DMS53 treated with DMSO at 0.1 percent for 48 hours (cell line): ENCODE data around the gene SLC47A2.
"Not testable (repeated sequence)": the region's sequence is repeated elsewhere in the genome, so short reads cannot be mapped to it uniquely, and the experiment has no call there.

ENCODE experiments used
- DNase-seq: peaks from one replicate; lab custom pipeline; 2025; ENCODE audit not compliant: unreplicated experiment; lab: John Stamatoyannopoulos, UW

The SLC47A2 gene

DNA sequence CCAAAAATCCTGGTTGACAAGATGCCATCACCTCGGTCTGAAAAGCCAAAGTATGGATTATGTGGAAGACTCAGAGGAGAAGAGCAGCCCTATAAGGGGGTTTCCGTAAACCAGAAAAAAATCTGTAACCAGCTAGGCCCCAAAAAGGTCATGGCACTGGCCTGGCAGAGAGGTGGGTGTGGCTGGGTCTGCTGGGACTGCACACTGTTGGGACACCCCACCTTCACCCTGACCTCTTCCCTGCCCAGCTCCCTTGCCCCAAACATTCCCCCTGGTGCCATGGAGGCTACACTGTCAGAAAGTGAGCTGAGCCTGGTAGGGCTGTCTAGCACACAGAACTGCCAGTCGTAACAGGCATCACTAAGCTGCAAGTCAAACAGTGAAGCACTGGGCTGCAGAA, 6.5 kb downstream of the SLC47A2 start:
- no peak for DNase-seq

DNA sequence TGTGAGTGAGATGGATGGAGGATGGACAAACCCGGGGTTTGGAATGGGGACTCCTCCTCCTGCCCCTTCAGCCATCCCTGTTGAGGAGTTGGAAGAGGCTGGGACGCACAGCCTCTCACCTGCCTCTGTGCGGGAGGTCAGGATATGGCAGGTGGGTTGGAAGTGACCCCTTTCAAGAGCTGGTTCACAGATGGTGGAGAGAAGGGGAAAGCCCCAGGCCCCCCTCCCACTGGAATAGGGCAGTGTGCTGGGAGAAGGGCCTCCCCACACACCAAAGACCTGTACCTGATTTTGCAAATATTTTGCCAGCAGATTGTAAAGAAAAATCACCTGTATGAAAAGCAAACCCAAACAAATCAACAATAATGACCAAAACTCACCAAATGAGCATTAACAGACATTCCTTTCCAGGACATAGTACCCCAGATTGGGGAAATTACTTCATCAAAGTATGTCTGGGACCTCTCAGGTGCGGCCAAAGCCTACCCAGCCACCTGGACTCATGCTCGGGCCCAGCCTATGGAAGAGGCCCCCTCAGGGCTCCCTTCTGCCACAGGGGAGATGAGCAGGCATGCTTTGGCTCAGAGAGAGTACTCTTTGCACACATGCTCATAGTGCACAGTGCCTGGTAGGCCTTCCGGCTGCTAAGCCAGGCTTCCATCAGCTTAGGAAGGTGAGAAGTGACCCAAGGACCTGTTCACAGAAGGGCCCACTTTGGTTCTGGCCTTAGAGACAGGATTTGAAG, 7.8 kb downstream of the SLC47A2 start:
- no peak for DNase-seq

DNA sequence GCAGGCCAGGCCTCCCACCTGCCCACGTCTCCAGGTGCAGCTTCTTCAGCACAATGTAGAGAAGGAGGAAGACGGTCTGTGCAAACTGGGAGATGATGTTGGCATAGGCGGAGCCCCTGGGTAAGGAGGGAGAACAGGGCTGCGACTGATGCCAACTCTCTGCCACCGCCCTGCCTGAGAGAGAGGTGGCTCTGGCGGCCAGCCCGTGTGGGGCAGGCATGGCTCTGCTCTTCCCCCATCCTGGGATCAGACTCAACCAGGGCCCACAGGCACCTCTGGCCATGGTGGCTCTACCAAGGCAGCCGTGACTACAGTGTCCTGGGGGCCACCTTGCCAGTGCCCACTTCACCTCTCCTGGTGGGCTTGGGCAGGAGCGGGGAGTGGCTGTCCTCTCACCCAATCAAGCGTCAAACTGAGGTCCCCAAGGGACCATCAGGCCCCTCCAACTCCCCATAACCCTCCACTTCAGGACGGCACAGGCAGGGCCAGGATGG, 8.6 kb downstream of the SLC47A2 start:
- no peak for DNase-seq

DNA sequence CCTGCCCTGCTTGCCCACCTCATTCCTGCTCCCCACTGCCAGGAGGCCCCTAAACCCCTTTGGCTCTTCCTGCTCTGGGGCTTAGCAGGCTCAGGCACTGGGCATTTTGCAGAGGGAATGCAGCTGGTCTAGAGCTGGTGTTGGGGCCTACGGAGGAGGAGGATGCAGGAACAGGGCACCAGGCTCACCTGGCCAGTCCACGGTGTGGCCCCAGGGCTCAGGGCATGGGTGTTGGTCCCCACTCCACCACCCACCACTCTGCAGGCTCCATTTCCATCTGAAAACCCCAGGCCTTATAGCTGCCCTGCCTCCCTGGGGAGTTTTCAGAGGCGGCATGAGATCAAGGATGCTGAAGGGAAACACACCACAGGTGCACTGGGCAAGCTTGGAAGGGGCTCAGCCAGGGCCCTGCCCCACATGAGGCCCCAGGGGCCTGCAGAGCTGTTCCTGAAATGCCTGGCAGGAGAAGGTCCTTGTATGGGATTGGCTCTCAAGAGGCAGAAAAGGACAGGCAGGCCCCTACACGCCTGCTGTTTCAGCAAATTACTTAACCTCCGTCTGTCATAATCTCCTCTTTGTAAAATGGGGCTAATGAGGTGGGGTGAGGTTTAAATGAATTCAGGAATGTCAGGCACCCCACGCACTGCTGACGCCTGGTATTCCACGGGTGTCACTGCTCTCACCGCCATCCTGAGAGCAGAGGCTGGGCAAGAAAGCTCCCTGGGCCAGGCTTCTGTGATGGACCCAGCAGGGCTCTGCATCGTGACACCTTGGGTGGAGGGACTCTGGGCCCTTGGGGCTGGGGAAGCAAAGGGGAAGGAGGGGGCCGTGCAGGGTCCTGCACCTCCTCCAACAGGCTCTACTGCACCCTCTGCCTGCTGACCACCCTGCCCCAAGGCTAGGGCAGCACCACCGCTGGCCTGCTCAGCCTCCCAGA, 9.3 kb downstream of the SLC47A2 start:
- DNase-seq, result no peak

DNA sequence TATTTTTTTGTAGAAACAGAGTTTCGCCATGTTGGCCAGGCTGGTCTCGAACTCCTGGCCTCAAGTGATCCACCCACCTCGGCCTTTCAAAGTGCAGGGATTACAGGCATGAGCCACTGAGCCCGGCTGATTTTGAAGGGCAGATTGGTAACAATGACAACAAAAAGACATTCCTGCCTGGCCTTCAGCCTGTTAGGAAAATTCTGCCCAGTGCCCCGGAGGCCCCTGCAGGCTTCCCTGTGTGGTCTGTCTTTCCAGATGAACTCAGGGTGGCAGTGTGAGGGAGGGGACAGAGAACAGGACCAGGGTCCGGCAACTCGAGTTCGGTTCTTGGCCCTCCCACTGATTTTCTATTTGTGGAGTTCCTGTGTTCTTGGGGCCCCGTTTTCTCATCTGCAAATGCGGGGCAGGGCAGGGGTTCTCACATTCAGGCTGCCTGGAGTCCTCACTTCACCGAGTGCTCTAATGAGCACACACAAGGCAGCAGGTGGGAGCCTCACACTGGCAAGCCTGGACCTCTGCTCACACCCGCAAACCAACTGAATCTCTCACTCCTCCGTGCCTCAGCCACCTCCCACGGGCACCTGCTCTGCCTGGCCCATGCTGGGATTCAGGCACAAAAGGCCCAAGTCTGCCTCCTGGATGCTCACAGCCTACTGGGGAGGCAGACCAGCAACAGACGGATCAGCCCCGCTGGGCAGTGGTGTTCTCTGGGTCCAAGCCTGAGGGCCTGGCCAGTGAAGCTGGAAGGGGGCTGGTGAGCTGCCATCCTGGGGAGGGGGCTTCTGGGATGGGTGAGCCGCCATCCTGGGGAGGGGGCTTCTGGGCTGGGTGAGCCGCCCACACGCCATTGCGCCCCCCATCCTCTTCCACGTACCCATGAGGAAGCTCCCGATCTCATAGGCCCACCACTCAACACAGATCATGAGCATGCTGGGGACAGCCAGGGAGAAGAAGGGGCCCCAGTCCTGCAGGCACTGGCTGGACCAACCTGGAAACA, 10.3 kb downstream of the SLC47A2 start:
- DNase-seq, result no peak

DNA sequence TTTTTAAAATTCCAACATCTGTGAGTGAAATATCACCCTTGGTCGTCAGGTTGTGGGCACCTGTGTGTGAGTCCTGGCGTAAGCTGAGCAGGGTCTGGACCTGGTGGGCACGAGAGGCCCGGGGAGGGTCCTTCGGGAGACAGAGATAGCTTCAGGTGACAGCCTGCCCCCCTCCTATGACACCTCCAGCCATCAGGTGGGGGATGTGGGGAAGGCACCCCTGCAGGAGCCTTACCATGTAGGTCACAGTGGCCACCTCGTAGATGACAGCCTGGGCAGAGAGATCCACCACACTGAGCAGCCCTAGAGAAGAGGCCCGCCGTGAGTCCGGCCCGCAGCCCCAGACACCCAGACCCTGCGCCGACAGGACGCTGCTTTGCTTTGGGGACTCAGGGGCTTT, 11.2 kb downstream of the SLC47A2 start:
- DNase-seq, result no peak

DNA sequence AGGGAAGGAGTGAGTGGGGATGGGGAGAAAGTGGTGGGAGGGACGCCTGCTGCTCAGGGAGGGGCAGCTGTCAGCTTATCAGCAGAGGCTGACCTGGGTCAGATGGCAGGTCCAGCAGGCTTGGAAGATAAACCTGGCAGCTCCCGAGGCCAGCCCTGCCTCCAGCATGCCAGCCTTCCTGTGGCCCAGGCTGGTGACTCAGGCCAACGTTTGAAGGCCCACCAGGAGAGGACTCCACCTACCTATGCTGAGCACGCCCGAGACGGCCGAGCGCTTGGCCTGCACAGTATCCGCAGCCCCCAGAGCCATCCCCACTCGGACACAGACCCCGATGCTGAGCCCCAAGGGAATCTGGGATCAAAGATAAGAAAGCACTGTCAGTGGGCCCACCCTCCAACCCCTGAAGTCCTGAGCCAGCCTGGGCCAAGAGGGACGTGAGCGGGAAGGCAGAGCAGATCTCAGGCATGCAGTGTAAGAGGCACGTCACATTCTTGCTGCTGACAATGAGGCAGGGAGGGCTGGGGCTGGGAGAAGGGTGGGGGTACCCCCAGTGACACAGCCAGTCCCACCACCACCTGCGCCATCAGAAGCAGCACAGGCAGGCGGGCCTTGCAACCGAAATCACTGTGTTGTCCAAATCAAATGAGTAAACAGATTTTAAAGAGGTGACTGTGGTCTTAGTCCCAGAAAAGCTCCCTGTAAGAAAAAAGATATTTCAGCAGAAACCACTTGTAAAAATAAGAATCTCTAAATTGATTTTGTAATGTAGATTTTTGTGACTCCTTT, 12.4 kb downstream of the SLC47A2 start:
- DNase-seq, result no peak

DNA sequence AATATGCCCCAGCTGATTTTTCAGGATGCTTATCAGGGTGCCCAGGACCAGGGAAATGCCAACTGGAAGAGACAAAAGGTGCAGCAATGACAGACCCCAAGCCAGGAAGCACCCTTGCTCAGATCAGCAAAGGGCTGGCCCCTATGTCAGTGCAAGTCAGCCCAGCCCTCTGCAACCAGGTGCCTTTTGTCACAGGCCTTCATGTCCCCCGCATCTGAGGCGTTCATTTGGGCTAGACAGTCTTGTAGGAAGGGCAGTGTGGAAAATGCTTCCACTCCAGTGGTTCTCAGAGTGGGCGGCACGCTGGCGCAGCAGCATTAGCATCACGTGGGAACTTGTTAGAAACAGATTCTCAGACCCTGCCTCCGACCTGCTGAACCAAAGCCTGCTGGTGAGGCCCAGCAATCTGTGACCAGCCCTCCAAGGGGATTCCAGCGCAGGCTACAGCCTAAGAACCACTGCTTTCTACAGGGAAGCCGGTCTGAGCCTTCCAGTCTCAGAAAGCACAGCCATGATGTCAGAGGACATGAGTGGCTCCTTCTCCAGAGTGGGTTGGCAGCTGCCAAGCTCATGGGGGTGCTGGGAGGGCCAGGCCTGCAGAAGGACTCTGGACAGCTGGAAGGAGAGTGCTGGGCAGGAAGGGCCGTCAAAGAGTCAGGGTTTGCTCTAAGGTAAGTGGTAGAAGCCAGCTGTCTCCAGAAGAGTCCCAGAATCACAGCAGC, 13.1 kb downstream of the SLC47A2 start:
- no peak for DNase-seq

DNA sequence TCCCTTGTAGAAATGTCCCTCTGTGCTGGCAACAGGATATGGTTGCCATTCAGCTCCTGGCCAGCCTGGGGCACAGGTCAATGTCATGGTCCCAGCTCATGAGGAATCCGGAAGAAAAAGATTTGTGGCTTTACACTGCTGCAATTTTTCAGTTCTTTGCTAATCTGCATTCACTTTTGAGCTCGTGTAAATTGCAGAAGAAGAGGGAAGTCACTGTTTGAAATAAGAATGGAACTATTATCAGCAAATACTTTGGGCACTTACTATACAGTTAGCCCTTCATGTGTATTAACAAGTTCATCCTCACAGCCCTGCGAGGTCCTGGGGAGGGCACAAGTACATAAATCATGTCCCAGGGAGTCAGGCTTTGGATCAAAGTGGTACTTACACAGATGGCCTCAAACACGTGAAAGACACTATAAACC, 14.2 kb downstream of the SLC47A2 start:
- DNase-seq, result no peak

DNA sequence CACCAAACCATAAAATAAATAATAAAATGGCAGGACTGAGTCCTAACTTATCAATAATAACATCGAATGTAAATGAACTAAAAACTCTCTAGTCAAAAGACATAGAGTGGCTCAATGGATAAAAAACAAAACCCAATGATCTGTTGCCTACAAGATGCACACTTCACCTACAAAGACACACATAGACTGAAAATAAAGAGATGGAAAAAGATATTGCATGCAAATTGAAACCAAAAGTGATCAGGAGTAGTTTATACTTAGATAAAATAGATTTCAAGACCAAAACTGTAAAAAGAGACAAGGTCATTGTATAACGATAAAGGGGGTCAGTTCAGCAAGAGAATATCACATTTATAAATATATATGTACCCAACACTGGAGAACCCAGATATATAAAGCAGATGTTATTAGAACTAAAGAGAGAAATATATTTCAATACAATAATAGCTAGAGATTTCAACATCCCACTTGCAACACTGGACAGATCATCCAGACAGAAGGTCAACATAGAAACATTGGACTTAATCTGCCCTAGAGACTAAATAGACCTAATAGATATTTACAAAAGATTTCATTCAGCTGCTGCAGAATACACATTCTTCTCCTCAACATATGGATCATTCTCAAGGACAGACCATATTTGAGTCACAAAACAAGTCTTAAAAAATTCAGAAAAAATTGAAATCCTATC, 29.8 kb downstream of the SLC47A2 start:
- no peak for DNase-seq

DNA sequence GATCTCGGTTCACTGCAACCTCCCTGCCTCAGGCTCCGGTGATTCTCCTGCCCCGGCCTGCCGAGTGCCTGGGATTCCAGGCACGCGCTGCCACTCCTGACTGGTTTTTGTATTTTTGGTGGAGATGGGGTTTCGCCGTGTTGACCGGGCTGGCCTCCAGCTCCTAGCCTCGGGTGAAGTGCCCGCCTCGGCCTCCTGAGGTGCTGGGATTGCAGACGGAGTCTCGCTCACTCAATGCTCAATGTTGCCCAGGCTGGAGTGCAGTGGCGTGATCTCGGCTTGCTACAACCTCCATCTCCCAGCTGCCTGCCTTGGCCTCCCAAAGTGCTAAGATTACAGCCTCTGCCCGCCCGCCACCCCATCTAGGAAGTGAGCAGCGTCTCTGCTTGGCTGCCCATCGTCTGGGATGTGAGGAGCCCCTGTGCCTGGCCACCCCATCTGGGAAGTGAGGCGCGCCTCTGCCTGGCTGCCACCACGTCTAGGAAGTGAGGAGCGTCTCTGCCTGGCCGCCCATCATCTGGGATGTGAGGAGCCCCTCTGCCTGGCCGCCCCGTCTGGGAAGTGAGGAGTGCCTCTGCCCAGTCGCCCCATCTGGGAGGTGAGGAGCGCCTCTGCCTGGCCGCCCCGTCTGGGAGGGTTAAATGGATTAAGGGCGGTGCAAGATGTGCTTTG, 31.3 kb downstream of the SLC47A2 start:
- DNase-seq, result not testable (repeated sequence)

DNA sequence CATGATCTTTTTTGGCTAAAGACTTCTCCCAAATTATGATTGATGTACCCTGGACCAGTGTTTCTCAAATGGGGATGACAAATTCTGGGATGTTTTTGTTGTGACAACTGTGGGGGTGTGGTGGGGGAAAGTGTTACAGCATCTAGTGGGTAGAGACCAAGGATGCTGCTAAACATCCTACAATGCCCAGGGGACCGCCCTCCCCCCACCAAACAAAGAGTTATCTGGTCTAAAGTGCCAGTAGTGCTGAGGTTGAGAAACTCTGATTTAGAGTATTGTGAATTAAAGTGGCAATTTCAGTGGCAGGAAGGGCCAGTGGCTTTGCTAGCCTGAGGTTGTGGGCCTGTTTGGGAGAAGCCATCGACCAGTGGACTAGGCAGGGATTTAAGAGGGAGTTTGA, 33.3 kb downstream of the SLC47A2 start:
- no peak for DNase-seq

DNA sequence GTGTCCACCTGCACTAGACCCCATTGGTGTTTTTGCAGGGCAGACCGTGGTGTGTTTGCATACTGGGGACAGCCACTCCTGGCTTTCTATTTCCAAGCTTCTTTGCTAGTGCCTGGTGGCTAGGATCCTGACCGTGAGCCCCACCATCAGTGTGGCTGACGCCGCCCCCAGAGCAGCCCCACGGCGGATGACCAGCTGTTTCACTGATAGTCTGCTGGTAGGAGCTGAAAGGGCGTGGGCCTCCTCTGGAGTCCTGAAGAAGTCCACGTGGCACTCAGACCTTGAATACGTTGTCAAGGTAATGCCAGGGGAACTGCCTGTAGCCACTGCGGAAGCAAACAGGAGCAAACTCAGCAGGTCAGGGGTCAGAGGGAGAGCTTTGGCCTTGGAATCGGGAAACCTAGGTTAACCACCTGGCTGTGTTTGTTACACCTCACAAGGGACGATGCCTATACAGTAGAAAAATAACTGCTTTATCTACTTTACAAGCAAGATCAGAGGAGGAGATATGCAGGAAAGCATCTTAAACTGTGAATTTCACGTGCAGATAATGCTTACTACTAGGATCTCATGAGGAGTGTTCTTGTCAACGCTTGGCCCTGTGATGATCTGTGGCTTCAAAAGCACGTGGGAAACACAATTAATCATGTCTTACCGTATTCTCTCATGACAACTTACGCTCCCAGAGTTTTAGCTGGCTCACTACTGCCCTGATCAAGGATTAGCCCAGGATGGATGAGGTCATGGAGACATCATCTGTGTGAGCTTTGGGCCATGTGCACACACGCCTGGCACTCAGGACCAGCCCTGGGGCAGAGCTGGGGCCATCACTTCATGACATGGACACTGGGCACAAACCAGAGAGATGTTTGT, 37.6 kb downstream of the SLC47A2 start:
- DNase-seq, result no peak

DNA sequence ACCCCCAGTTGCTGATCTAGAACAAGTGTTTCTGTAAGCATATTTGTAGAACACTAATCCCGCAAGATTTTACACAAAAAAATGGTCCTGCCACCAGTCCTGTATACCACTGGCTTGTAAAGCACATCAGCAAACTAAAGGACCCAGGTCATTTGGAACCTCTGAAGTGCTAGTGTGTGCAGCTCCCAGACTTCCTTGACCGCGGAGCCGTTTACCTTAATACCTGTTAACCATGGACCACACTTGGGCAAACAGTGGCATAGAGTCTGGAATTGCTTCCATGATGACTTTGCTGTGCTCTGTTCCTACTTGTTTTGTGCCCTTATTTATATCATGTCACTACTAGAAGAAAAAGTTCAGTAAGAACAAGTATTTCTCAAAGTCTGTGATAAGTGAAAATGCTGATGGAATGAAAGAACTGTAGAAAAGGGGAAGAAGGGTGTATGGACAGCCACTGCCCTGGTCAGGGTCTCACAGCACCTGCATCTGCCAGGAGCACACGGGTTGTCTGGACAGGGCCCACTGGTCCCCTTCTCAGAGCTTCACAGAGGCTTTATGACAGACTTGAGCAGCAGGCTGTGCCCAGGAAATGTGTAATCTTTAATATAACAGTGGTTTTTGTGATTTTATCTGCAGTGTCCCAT, 38.5 kb downstream of the SLC47A2 start:
- no peak for DNase-seq

DNA sequence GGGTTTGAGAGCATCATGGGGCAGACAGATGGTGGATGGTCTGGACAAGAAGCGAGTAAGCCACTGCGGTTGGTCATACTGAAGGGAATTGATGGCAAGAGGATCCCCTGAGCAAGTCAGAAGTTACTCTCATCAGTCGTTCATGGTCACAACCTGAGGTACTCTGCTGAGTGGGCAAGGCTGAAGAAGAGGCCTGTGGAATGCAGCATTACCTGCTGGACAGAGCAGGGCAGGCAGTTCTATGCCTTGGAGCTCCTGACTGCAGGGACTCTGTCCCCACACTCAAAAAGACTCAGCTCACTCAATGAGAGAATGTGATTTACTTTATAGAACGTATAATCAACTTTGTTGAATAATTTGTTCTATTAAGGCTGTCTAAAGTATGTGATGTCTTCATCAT, 39.5 kb downstream of the SLC47A2 start:
- no peak for DNase-seq

DNA sequence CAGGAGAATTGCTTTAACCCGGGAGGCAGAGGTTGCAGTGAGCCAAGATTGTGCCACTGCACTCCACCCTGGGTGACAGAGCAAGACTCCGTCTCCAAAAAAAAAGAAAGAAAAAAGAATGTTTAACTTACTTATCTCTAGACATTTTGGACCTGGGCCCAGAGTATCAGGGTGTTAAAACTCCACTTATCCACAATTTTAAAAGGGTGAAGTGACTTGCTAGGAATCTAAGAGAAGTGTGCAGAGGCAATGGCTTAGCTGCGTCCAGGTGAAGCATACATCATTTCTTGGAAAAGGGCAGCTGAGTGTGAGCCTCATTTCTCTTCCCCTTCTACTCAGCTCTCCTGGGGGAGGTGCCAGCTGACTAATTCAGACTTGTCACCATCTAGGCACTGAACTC, 42.8 kb downstream of the SLC47A2 start:
- DNase-seq, result no peak
